Bronchus fibroblast of lung (primary cell): ENCODE measurements around the gene MCM8. TPM values are rescaled to one million over a fixed set of nuclear protein-coding genes. Genes with fewer than 3 reads are reported as not detected.

Experiments used
- total RNA-seq: library from RNA; depleted of rRNA; stranded (reverse); fragments of >200 nt; gene quantifications from 2 replicates; pipeline ENCODE4 v1.2.3, GENCODE V29; 2015

MCM8 gene
- total RNA-seq: 12.1 and 12.8 TPM in 2 replicates

DNA sequence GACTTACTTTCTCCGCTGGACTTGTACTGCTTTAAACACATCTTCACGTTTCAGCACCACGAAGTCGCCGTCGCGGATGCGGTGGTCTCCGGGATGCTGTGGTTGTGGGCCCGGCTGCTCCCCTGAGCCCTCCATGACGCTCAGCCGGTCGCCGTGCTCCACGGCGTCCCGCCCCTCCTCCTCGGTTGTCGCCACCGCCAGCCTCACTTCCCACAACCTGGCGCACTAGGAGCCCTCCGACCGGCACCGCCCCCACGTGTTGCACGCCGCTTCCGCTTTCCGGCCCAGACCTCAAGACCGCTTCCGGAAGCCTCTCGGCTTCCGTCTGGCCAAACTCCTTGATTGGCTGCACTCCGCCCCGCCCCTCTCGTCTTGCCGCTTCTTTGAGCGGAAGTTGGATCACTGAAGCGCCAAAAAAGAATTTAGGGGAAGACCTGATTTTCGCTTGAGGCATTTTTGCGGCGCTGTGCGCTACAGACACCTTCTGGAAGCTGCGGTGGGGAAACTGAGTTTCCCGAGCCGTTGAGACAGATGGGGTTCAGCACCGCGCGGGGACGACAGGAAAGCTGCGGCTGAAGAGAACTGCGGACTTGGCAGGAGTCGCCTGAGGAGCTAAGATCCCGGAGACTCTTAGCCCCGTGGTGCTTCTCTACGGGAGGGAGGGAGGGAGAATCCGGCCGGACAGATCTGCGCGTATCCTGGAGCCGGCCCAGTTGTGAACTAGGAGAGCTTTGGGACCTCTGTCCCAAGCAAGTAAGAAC is at the start of gene MCM8, which contains the start of gene TRMT6:
Gene MCM8 (plus strand): TSS at position 382 of the 761 bp plus-strand sequence. CDS start 1,364 bp downstream, outside the sequence.
Gene TRMT6 (minus strand): TSS at position 263 of the 761 bp plus-strand sequence. CDS start 128 bp downstream, at position 135.

Other genes starting within 250 kb of the MCM8 start
- 2.1 and 4.2 TPM in 2 replicates for gene SHLD1, start 200.3 kb upstream of the MCM8 start, total RNA-seq
- 0.34 TPM in 1 of 2 replicates, not detected in the other for gene CHGB, start 39.1 kb upstream of the MCM8 start, total RNA-seq
- gene TRMT6, start 119 bp upstream of the MCM8 start, total RNA-seq: 10.6 and 12.1 TPM in 2 replicates
- 29.4 and 32.4 TPM in 2 replicates for gene CRLS1, start 55.5 kb downstream of the MCM8 start, total RNA-seq
- 0.15 TPM in 1 of 2 replicates, not detected in the other for gene LRRN4, start 103.4 kb downstream of the MCM8 start, total RNA-seq
- 4.9 and 5.1 TPM in 2 replicates for gene FERMT1, start 172.4 kb downstream of the MCM8 start, total RNA-seq